Nephron (organoid): Measurements from ENCODE around the gene KLF15.
A peak's percentile ranks its signal among the peaks of the same experiment; 100 is the strongest.

ENCODE experiments used
- H3K27ac Mint-ChIP-seq, 3 experiments: 2 replicates each; pipeline ENCODE4 v1.8.0; 2020; ENCODE audit warnings: mixed read lengths in 3 of 3, mild to moderate bottlenecking in 2 of 3, moderate library complexity in 1 of 3
- H3K27me3 Mint-ChIP-seq: 2 replicates; pipeline ENCODE4 v1.8.0; 2021; ENCODE audit warnings: low read depth, mild to moderate bottlenecking, moderate library complexity, mixed read lengths
- H3K36me3 Mint-ChIP-seq: 2 replicates; pipeline ENCODE4 v1.8.0; 2020; ENCODE audit warnings: low read depth, mixed read lengths
- H3K4me1 Mint-ChIP-seq: 2 replicates; pipeline ENCODE4 v1.8.0; 2020; ENCODE audit warnings: mixed read lengths
- H3K4me3 Mint-ChIP-seq, 3 experiments: 2 replicates each; pipeline ENCODE4 v1.8.0; 2020; ENCODE audit warnings: mild to moderate bottlenecking in 3 of 3, mixed read lengths in 3 of 3, moderate library complexity in 2 of 3
- H3K9me3 Mint-ChIP-seq: 2 replicates; pipeline ENCODE4 v1.8.0; 2020; ENCODE audit warnings: mixed read lengths
- CTCF ChIP-seq, 3 experiments: fragments of 200-600 bp; sonication (generic); IDR thresholded peaks; one replicate each; pipeline ENCODE4 v1.5.0; 2021; ENCODE audit warnings: antibody characterized with exemption in 3 of 3; ENCODE audit not compliant: unreplicated experiment in 3 of 3

KLF15 gene

GRCh38 chr3:126391631-126392030 lies 34.4 kb upstream of the KLF15 start:
- no peak for TF ChIP-seq CTCF (IDR thresholded peaks at IDR 0.05; ENCODE audit: unreplicated experiment in 3 of 3)
- H3K27ac Mint-ChIP-seq, result no peak overlapping the region
- H3K4me3 Mint-ChIP-seq, result no peak overlapping the region
- no peaks in the 10 kb centered on the region for H3K9me3 Mint-ChIP-seq
- H3K27me3 Mint-ChIP-seq, result peaks cover 66% of the 10 kb centered on the region
- no peaks in the 10 kb centered on the region for H3K4me1 Mint-ChIP-seq
- no peaks in the 10 kb centered on the region for H3K36me3 Mint-ChIP-seq

GRCh38 chr3:126390751-126391150 lies 33.5 kb upstream of the KLF15 start:
- H3K4me3 Mint-ChIP-seq, result no peak overlapping the region
- TF ChIP-seq CTCF (IDR thresholded peaks at IDR 0.05; ENCODE audit: unreplicated experiment in 3 of 3), result no peak
- H3K27me3 Mint-ChIP-seq, result peaks cover 58% of the 10 kb centered on the region
- H3K36me3 Mint-ChIP-seq, result no peaks in the 10 kb centered on the region
- no peak overlapping the region for H3K27ac Mint-ChIP-seq
- H3K4me1 Mint-ChIP-seq, result no peaks in the 10 kb centered on the region
- H3K9me3 Mint-ChIP-seq, result no peaks in the 10 kb centered on the region

DNA sequence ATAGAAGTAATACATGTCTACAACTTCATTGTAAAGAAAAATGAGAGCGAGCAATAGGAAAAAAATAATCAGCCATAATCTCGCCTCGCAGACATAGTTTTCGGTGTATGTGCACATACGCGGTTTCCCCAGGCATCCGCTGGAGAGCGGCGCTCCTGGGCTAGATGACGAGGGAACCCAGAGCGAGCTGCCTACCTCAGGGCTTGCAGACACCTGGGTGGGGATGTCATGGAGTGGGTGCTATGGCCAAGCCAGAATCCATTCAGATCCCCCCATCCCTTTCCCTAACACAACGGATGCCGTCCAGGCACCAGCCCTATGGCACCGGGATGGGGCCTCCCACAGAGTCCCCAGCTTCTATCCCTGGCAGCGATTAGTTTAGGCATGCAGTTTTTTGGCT lies 33.0 kb upstream of the KLF15 start:
- no peak overlapping the region for H3K4me3 Mint-ChIP-seq
- no peak overlapping the region for H3K27ac Mint-ChIP-seq
- peaks cover 53% of the 10 kb centered on the region for H3K27me3 Mint-ChIP-seq
- no peaks in the 10 kb centered on the region for H3K4me1 Mint-ChIP-seq
- no peak for TF ChIP-seq CTCF (IDR thresholded peaks at IDR 0.05; ENCODE audit: unreplicated experiment in 3 of 3)
- H3K36me3 Mint-ChIP-seq, result no peaks in the 10 kb centered on the region
- H3K9me3 Mint-ChIP-seq, result no peaks in the 10 kb centered on the region

DNA sequence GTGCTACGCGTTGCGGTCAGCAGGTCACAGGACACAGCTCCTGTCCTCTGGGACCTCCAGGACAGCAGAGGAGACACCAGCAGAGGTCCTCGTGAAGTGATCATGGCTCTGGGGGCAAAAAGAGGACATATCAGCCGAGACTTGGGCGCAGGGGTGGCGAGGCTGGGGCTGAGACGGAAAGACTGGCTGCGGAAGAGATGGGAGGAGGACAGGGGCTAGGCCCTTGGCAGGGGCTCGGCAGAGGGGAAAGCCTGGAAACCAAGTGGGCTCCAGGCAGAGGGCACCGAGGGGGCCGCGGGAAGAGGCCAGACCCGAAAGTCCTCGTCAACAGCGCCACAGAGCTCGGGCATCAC lies 32.6 kb upstream of the KLF15 start:
- H3K9me3 Mint-ChIP-seq, result no peaks in the 10 kb centered on the region
- no peak for TF ChIP-seq CTCF (IDR thresholded peaks at IDR 0.05; ENCODE audit: unreplicated experiment in 3 of 3)
- H3K4me1 Mint-ChIP-seq, result no peaks in the 10 kb centered on the region
- peak overlapping the region; percentile 36 to 66 (median 46) for H3K4me3 Mint-ChIP-seq
- H3K27ac Mint-ChIP-seq, result no peak overlapping the region
- H3K36me3 Mint-ChIP-seq, result no peaks in the 10 kb centered on the region
- H3K27me3 Mint-ChIP-seq, result peaks cover 50% of the 10 kb centered on the region

GRCh38 chr3:126389112-126389793 lies 32.0 kb upstream of the KLF15 start:
- Mint-ChIP-seq H3K9me3 (peaks cover under 1% of the 10 kb centered on the region), H3K27ac (no peak overlapping the region), H3K4me1 (no peaks in the 10 kb centered on the region), H3K36me3 (no peaks in the 10 kb centered on the region), H3K27me3 (peaks cover 46% of the 10 kb centered on the region), H3K4me3 (peak overlapping the region; percentile 49 to 67 (median 60))
- peak; percentile 97 to 100 (median 99) for TF ChIP-seq CTCF (IDR thresholded peaks at IDR 0.05; ENCODE audit: unreplicated experiment in 3 of 3)

GRCh38 chr3:126381966-126382365 lies 24.8 kb upstream of the KLF15 start:
- H3K4me3 Mint-ChIP-seq, result no peak overlapping the region
- H3K9me3 Mint-ChIP-seq, result peaks cover 6% of the 10 kb centered on the region
- H3K27ac Mint-ChIP-seq, result no peak overlapping the region
- no peak for TF ChIP-seq CTCF (IDR thresholded peaks at IDR 0.05; ENCODE audit: unreplicated experiment in 3 of 3)
- H3K36me3 Mint-ChIP-seq, result no peaks in the 10 kb centered on the region
- peaks cover under 1% of the 10 kb centered on the region for H3K4me1 Mint-ChIP-seq
- H3K27me3 Mint-ChIP-seq, result peaks cover 8% of the 10 kb centered on the region
